NT2/D1 (cell line): ENCODE results near the gene CNOT2.

ENCODE experiments used
- SUZ12 ChIP-seq: IDR thresholded peaks from 2 replicates; pipeline ENCODE4 v1.6.1; 2011; ENCODE audit not compliant: insufficient read length, insufficient read depth; ENCODE audit errors: extremely low read depth
- YY1 ChIP-seq: IDR thresholded peaks from 2 replicates; pipeline ENCODE4 v1.6.1; 2011; ENCODE audit not compliant: insufficient read length, insufficient read depth
- ZNF274 ChIP-seq: IDR thresholded peaks from 2 replicates; pipeline ENCODE4 v1.6.1; 2011; ENCODE audit warnings: mild to moderate bottlenecking, low read depth, low read length

GRCh38 chr12:70214972-70215617, 28.1 kb upstream of the CNOT2 start:
- TF ChIP-seq ZNF274 (no peak), SUZ12 (no peak), YY1 (no peak)
